HG03439 (cell line): Measurements from ENCODE around the gene NT5C2.
"Not testable (repeated sequence)": the region's sequence is repeated elsewhere in the genome, so short reads cannot be mapped to it uniquely, and the experiment has no call there.

Source experiments
- ATAC-seq: cut with Tn5 transposase; IDR thresholded peaks from one replicate; pipeline ENCODE4 v1.9.1; 2021; ENCODE audit warnings: mild to moderate bottlenecking, moderate library complexity; ENCODE audit not compliant: unreplicated experiment

Gene NT5C2

GRCh38 chr10:103193107-103193819, at the start of gene NT5C2:
TSS of gene NT5C2 (minus strand) at chr10:103193272. CDS start at chr10:103174958, 18,314 bp downstream.
- peak; percentile 68 for ATAC-seq

DNA sequence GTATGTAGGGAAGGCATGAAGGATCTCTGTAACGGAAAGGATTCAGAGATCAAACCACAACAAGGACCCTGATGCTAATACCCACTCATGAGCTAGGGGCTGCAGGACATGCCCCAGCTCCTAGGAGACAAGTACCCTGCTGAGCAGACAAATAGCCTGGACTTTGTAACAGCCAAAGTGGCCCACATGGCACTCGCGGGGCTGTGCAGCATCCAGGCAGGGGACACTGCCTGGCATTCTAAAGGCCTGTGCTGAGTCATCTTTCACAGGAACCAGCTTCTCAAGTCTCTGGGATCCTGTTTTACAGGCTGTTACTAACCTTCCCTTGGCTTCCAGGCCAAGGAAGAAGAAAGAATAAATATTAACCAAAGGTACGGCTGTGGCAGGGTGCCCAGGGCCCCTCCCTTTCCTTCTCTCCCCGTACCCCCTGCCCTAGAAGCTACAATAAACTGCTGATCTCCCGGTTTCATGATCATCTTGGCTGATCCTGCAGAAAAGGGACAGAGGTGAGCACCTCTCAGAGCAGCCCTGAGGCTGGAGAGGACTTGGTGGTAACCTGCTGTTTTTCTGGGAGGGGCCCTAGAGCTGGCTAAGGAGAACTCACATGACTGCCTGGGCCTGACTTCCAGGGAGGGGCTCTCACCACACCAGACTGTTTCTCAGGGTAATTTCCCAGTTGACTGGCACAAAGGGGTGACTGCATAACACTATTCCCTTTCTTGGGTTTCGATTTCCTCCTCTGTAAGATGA, 48.4 kb upstream of the NT5C2 start:
- ATAC-seq = no peak

GRCh38 chr10:103238506-103239252, 45.6 kb upstream of the NT5C2 start:
- ATAC-seq = no peak

DNA sequence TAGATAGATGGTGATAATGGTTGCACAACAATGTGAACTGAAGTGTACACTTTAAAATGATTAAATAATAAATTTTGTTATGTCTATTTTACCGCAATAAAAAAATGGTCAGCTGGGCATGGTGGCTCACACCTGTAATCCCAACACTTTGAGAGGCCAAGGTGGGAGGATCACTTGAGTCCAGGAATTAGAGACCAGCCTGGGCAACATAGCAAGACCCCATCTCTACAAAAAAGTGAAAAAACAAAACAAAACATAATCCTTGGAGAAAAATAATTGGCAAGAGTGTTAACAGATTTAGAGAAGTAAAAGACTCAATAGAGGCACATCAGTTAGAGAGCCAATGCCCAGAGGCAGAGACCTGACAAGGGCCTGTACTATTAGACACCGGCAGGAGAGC, 42.7 kb upstream of the NT5C2 start:
- ATAC-seq = no peak

DNA sequence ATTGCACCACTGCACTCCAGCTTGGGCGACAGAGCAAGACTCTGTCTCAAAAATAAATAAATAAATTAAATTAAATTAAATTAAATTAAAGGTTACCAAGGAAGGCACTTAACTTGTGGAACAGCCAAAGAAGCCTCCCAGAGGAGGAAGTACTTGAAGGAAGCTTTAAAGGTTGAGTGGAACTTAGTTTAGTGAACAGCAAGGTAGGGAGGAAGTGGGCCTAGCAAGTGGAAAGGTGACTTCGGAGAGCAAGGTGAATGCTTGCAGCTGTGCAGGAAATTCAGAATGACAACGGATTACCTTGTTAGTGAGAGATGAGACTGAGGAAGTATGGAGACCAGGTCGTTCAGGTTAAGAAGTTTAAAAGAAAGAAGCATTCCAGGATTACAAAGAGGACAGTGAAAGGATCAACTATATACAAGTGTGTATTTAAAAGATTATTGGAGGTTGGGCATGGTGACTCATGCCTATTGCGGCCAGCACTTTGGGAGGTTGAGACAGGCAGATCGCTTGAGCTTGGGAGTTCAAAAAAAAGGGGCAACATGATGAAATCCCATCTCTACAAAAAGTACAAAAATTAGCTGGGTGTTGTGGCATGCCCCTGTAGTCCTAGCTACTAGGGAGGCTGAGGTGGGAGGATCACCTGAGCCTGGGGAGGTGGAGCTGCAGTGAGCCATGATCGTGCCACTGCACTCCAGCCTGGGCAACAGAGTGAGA, 39.9 kb upstream of the NT5C2 start:
- ATAC-seq = no peak

DNA sequence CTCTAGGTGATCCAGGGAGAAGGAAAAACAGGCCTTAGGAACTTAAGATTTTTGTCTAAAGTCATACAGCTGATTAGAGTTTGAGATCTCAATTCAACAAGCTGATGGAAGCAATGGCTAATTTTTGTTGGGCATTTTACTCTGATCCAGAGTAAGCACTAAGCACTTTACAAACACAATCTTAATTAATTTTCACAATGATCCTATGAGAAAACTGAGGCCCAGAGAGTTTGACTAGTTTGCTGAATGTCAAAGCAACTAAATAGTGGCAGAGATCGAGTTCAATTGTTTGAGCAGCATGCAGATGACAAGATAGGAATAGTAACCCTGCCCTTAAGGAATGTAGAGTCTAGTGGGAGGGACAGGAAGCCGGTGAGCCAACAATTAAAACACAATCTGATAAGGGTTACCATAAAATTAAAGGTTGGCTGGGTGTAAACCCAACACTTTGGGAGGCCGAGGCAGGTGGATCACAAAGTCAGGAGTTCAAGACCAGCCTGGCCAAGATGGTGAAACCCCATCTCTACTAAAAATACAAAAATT, 39.1 kb upstream of the NT5C2 start:
- ATAC-seq = no peak

DNA sequence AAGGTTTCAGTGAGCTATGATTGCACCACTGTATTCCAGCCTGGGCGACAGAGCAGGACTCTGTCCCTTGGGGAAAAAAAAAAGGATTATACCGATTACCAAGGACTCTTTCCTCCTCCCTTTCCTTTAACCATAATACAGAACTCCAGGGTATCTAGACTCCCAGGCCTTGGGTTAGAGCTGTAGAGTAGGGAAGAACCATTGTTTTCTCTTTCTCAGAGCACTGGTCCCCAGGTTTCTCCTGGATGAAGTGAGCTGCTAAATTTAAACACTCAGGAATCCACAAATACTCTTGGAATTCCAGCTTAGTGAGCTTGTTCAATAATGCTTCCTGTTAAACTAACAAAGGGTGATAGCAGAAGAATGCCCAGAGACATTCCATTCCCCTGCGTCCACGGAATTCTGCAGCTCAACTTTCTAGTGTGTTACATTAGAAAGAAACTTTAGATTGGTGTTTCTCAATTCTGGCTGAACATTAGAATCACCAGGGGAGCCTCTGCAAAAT, 38.0 kb upstream of the NT5C2 start:
- ATAC-seq = no peak

GRCh38 chr10:103227416-103227815, 34.3 kb upstream of the NT5C2 start:
- ATAC-seq = no peak

- ATAC-seq = no peak
Observed at GRCh38 chr10:103225939-103226338, 32.9 kb upstream of the NT5C2 start.

DNA sequence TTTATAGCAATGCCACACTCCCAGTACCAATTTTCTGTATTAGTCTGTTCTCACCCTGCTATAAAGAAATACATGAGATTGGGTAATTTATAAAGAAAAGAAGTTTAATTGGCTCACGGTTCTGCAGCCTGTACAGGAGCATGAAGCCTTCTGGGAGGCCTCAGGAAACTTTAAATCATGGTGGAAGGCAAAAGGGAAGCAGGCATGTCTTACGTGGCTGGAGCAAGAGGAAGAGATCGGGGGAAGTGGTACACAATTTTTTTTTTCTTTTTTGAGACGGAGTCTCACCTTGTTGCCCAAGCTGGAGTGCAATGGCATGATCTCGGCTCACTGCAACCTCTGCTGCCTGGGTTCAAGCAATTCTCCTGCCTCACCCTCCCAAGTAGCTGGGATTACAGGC, 31.6 kb upstream of the NT5C2 start:
- ATAC-seq = not testable (repeated sequence)

GRCh38 chr10:103224133-103224532, 31.1 kb upstream of the NT5C2 start:
- ATAC-seq = no peak

GRCh38 chr10:103216362-103216761, 23.3 kb upstream of the NT5C2 start:
- not testable (repeated sequence) for ATAC-seq

DNA sequence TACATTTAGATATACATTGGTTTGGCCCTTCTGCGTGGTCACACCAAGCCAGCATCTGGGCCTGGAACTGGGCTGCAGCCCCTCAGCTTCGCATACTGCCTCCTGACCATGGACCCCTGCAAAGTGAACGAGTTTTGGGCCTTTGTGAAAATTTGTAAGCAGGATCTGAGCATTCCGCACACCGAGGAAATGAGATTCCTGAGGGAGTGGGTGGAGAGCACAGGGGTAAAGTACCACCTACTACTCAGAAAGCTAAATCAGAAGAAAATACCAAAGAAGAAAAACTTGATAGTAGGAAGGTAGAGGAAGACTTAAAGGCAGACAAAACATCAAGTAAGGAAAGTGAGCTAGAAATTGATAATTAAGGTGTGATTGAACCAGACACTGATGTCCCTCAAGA, 22.5 kb upstream of the NT5C2 start:
- ATAC-seq = no peak

DNA sequence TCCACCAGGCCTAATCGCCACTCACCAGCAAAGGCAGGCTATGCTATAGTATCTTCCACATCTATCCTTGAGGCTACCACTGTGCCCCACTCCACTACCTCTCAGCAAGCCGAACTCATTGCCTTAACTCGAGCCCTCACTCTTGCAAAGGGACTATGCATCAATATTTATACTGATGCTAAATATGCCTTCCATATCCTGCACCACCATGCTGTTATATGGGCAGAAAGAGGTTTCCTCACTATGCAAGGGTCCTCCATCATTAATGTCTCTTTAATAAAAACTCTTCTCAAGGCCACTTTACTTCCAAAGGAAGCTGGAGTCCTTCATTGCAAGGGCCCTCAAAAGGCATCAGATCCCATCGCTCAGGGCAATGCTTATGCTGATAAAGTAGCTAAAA, 17.2 kb upstream of the NT5C2 start:
- not testable (repeated sequence) for ATAC-seq

DNA sequence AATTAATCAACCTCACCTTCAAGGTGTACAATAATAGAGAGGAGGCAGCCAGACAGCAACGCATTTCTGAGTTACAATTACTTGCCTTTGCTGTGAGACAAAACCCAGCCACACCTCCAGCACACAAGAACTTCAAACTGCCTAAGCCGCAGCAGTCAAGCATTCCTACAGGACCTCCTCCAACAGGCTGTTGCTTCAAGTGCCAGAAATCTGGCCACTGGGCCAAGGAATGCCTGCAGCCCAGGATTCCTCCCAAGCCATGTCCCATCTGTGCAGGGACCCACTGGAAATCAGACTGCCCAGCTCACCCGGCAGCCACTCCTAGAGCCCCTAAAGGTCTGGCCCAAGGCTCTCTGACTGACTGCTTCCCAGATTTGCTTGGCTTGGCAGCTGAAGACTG, 14.6 kb upstream of the NT5C2 start:
- ATAC-seq = not testable (repeated sequence)

DNA sequence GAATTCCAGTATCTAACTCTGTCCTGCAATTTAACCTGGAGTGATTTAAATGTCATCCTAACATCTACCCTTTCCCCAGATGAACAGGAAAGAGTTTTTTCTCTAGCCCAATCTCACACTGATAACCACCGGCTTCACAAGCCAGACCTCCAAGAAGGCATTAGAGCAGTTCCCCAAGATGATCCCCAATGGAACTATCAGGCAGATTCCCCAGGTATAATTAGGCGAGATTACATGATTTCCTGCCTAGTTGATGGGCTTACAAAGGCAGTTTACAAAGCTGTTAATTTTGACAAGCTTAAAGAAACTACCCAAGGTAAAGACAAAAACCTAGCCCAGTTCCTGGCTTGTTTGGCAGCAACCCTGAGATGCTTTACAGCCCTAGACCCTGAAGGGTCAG, 14.1 kb upstream of the NT5C2 start:
- ATAC-seq = no peak

GRCh38 chr10:103206715-103207114, 13.6 kb upstream of the NT5C2 start:
- ATAC-seq = not testable (repeated sequence)

DNA sequence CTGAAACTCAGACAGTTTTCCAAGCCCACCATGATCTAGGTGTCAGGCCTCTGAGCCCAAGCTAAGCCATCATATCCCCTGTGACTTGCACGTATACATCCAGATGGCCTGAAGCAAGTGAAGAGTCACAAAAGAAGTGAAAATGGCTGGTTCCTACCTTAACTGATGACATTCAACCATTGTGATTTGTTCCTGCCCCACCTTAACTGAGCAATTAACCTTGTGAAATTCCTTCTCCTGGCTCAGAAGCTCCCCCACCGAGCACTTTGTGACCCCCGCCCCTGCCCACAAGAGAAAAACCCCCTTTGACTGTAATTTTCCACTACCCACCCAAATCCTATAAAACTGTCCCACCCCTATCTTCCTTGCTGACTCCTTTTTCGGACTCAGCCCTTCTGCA, 12.3 kb upstream of the NT5C2 start:
- not testable (repeated sequence) for ATAC-seq

GRCh38 chr10:103204353-103205255, 11.5 kb upstream of the NT5C2 start:
- no peak for ATAC-seq

DNA sequence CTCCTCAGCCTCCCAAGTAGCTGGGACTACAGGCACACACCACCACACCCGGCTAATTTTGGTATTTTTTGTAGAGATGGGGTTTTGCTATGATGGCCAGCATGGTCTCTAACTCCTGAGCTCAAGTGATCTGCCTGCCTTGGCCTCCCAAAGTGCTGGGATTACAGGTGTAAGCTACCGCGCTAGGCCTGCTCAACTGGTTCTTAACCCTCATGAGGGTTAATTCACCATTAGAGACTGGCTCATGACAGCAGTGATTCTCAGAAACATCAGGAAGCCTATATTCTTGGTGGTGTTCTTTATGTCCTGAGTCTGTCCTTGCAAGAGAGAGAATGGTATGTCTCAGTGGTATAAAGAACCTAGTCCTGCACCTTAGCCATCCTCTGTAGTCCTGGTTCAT, 10.4 kb upstream of the NT5C2 start:
- no peak for ATAC-seq
